Skin of body (tissue), 2 donors: ENCODE data around the gene GSK3A. TPM values are rescaled to one million over a fixed set of nuclear protein-coding genes. Genes with fewer than 3 reads are reported as not detected.
A peak's percentile ranks its signal among the peaks of the same experiment; 100 is the strongest.

ENCODE experiments used
- DNase-seq: peaks from one replicate; lab custom pipeline; 2025; lab: John Stamatoyannopoulos, UW
- total RNA-seq: library from RNA; depleted of rRNA; stranded (reverse); fragments of >200 nt; gene quantifications from one replicate; pipeline ENCODE4 v1.2.3, GENCODE V29; 2014

The GSK3A gene
- 12.1 TPM for total RNA-seq

GRCh38 chr19:42242512-42243409 is at the start of gene GSK3A:
TSS of gene GSK3A (minus strand) at chr19:42242602. CDS start at chr19:42242465, 137 bp downstream.
- DNase-seq: peak; percentile 100

GRCh38 chr19:42291435-42291810 is 49.0 kb upstream of the GSK3A start:
- DNase-seq: no peak

GRCh38 chr19:42290523-42291434 is 48.4 kb upstream of the GSK3A start:
- DNase-seq: no peak

- no peak for DNase-seq
Observed at GRCh38 chr19:42290136-42290522, 47.7 kb upstream of the GSK3A start.

- DNase-seq: no peak
Observed at GRCh38 chr19:42289556-42290041, 47.2 kb upstream of the GSK3A start.

GRCh38 chr19:42288881-42289555 is 46.6 kb upstream of the GSK3A start:
- DNase-seq: no peak

- DNase-seq: no peak
Observed at GRCh38 chr19:42288387-42288786, 46.0 kb upstream of the GSK3A start.

- no peak for DNase-seq
Observed at GRCh38 chr19:42287827-42288107, 45.4 kb upstream of the GSK3A start.

GRCh38 chr19:42287017-42287826 is 44.8 kb upstream of the GSK3A start:
- DNase-seq: no peak

- no peak for DNase-seq
Observed at GRCh38 chr19:42286349-42287016, 44.1 kb upstream of the GSK3A start.

GRCh38 chr19:42285988-42286348 is 43.6 kb upstream of the GSK3A start:
- DNase-seq: no peak

GRCh38 chr19:42285541-42285941 is 43.1 kb upstream of the GSK3A start:
- DNase-seq: no peak

GRCh38 chr19:42284591-42285341 is 42.4 kb upstream of the GSK3A start:
- DNase-seq: peak; percentile 66

GRCh38 chr19:42284066-42284501 is 41.7 kb upstream of the GSK3A start:
- DNase-seq: peak; percentile 62

GRCh38 chr19:42283188-42284065 is 41.0 kb upstream of the GSK3A start:
- DNase-seq: peak; percentile 92

GRCh38 chr19:42282819-42283187 is 40.4 kb upstream of the GSK3A start:
- DNase-seq: no peak

GRCh38 chr19:42281827-42282762 is 39.7 kb upstream of the GSK3A start:
- peak; percentile 79 for DNase-seq
